Measurements from ENCODE around the gene SIGMAR1.

- TF ChIP-seq CTCF (IDR thresholded peaks at IDR 0.05; ENCODE audit: insufficient read depth, low read length, poor library complexity, severe bottlenecking) (no peak), EZH2phosphoT487 (conservative IDR thresholded peaks at IDR 0.05; ENCODE audit: low read length) (no peak)
These were observed 15.0 kb upstream of the SIGMAR1 start for GRCh38 chr9:34652602-34653000.

Data from SU-DHL-6 (cell line).